ENCODE data around the gene XRCC5.
A peak's percentile ranks its signal among the peaks of the same experiment; 100 is the strongest.

XRCC5 gene

GRCh38 chr2:216236486-216236885 lies 127.3 kb downstream of the XRCC5 start:
- no peak for DNase-seq

- DNase-seq: peak; percentile 74 to 79
Observed at GRCh38 chr2:216242365-216242764, 133.2 kb downstream of the XRCC5 start.

- DNase-seq: no peak
Observed at GRCh38 chr2:216243026-216243425, 133.9 kb downstream of the XRCC5 start.

DNA sequence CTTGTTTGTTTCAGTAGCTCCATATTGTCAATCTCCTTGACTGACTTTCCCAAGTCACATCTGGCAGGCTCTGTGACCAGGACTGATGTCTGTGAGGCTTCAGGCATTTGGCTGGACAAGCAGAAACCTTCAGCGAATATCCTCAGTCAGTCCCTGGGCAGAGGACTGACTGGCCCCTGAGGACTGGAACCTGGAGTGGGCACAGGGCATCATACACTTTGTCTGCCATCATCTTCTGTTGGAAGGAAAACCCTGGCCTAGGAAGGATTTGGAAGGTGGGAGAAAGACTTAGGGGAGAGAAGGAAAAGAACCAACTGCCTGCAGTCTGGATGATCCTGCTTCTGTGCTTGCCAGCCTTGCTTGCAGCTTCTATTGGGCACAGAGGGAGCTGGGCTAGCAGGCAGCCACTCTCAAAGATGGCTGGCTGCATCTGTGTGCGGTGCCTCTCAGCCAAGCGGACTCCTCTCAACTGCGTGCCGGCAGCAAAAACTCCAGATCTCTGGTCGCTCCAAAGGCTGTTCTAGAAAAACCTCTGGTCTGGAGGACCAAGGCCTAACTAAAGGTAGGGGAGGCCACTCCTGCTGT lies 136.3 kb downstream of the XRCC5 start:
- no peak for DNase-seq

DNA sequence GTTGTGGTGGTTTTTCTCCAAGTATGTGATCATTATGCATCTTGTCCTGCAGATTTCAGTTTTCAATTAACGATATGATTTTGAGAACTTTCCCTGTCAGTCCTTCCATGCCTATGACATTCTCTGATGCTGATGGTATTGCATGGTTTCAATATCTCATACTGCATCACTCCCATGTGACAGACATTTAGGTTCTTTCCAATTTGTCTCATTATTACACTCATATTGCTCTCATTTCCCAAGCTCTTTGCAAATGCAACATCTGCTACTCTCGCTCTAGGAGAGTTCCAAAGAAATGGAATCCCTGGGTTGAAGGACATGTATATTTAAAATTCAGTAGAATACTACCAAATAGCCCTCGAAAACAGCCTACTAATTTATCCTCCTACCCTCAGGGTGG lies 137.6 kb downstream of the XRCC5 start:
- DNase-seq: no peak
